RWPE1 (cell line): ENCODE measurements around the gene TRNP1.

Source experiments
- CTCF ChIA-PET: fragments of 350-600 bp; sonication (Branson Sonifier 250); formaldehyde crosslinking; extraction: SDS; loops from one replicate; lab custom pipeline; 2021; lab: Yijun Ruan, JAX
- POLR2A ChIA-PET: fragments of 400-600 bp; formaldehyde crosslinking; extraction: SDS; loops from one replicate; lab custom pipeline; 2020; ENCODE audit warnings: antibody characterized with exemption; ENCODE audit not compliant: low non-redundant PET; lab: Yijun Ruan, JAX
- DNase-seq: peaks from one replicate; pipeline ENCODE4 v3.0.0; 2012; ENCODE audit warnings: low spot score
- H3K27ac ChIP-seq: fragments of 450-650 bp; 2 replicates; pipeline ENCODE4 v1.5.1; 2017
- CTCF ChIP-seq: fragments of 450-650 bp; conservative IDR thresholded peaks from 2 replicates; pipeline ENCODE4 v1.5.1; 2017; ENCODE audit warnings: low read depth, mild to moderate bottlenecking

TRNP1 gene

GRCh38 chr1:27007909-27008582 lies 14.6 kb downstream of the TRNP1 start:
- CTCF ChIA-PET: interaction anchor here (1.0 to 3.0 kb wide), 2 partner anchors 11 to 35 kb away, joined by 3 to 26 read pairs; no protein-coding TSS in a partner anchor
- no peak for DNase-seq
- peak overlapping the region; percentile 99 for H3K27ac ChIP-seq

GRCh38 chr1:27009601-27010197 lies 16.2 kb downstream of the TRNP1 start:
- POLR2A ChIA-PET: interaction anchor here (0.5 to 2.6 kb wide), 2 partner anchors 10 to 12 kb away, joined by 4 to 21 read pairs; no protein-coding TSS in a partner anchor
- CTCF ChIA-PET: interaction anchor here (0.5 to 3.0 kb wide), 6 partner anchors 8 to 62 kb away, joined by 3 to 26 read pairs (median 6); no protein-coding TSS in a partner anchor
- peak overlapping the region; percentile 99 for H3K27ac ChIP-seq
- DNase-seq: no peak
- no peak for TF ChIP-seq CTCF

More at GRCh38 chr1:27007909-27008582, 14.6 kb downstream of the TRNP1 start:
- no peak for TF ChIP-seq CTCF
- POLR2A ChIA-PET: interaction anchor here (2.6 kb wide), 1 partner anchor 11 kb away, joined by 21 read pairs; no protein-coding TSS in a partner anchor

GRCh38 chr1:27010226-27010994 lies 16.9 kb downstream of the TRNP1 start:
- H3K27ac ChIP-seq: peak overlapping the region; percentile 99
- no peak for DNase-seq
- ChIA-PET CTCF (interaction anchor here (0.5 to 3.0 kb wide), 5 partner anchors 9 to 44 kb away, joined by 3 to 26 read pairs (median 9); no protein-coding TSS in a partner anchor), POLR2A (interaction anchor here (0.5 to 2.6 kb wide), 2 partner anchors 13 to 535 kb away, joined by 3 to 21 read pairs; no protein-coding TSS in a partner anchor)
- TF ChIP-seq CTCF: no peak

GRCh38 chr1:27011058-27011764 lies 17.7 kb downstream of the TRNP1 start:
- DNase-seq: peak; percentile 98
- ChIA-PET CTCF (interaction anchor here (0.6 to 2.6 kb wide), 2 partner anchors 14 to 66 kb away, joined by 5 to 9 read pairs; no protein-coding TSS in a partner anchor), POLR2A (interaction anchor here (0.7 to 1.2 kb wide), 2 partner anchors 26 to 223 kb away, joined by 4 to 5 read pairs; no protein-coding TSS in a partner anchor)
- H3K27ac ChIP-seq: peak overlapping the region; percentile 99
- TF ChIP-seq CTCF: no peak

GRCh38 chr1:27011976-27012563 lies 18.6 kb downstream of the TRNP1 start:
- CTCF ChIA-PET: interaction anchor here (2.6 kb wide), 1 partner anchor 15 kb away, joined by 9 read pairs; no protein-coding TSS in a partner anchor
- no peak for DNase-seq
- TF ChIP-seq CTCF: no peak
- peak overlapping the region; percentile 99 for H3K27ac ChIP-seq
- POLR2A ChIA-PET: interaction anchor here (0.5 to 1.2 kb wide), 5 partner anchors 13 to 222 kb away, joined by 3 to 7 read pairs (median 4); no protein-coding TSS in a partner anchor
